VCaP (cell line): ENCODE data around the gene TRAPPC5.
A peak's percentile ranks its signal among the peaks of the same experiment; 100 is the strongest.

ENCODE experiments used
- H3K27ac ChIP-seq: fragments of 450-650 bp; 2 replicates; pipeline ENCODE4 v1.5.1; 2017
- TF ChIP-seq, protein P1 (sequence below): fragments of 450-650 bp; conservative IDR thresholded peaks from 2 replicates; pipeline ENCODE4 v1.5.1; 2017; ENCODE audit warnings: mild to moderate bottlenecking, moderate library complexity

Gene TRAPPC5

GRCh38 chr19:7678971-7679751, 1.5 kb upstream of the TRAPPC5 start:
- TF ChIP-seq, protein P1, sequence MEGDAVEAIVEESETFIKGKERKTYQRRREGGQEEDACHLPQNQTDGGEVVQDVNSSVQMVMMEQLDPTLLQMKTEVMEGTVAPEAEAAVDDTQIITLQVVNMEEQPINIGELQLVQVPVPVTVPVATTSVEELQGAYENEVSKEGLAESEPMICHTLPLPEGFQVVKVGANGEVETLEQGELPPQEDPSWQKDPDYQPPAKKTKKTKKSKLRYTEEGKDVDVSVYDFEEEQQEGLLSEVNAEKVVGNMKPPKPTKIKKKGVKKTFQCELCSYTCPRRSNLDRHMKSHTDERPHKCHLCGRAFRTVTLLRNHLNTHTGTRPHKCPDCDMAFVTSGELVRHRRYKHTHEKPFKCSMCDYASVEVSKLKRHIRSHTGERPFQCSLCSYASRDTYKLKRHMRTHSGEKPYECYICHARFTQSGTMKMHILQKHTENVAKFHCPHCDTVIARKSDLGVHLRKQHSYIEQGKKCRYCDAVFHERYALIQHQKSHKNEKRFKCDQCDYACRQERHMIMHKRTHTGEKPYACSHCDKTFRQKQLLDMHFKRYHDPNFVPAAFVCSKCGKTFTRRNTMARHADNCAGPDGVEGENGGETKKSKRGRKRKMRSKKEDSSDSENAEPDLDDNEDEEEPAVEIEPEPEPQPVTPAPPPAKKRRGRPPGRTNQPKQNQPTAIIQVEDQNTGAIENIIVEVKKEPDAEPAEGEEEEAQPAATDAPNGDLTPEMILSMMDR = peak; percentile 63

DNA sequence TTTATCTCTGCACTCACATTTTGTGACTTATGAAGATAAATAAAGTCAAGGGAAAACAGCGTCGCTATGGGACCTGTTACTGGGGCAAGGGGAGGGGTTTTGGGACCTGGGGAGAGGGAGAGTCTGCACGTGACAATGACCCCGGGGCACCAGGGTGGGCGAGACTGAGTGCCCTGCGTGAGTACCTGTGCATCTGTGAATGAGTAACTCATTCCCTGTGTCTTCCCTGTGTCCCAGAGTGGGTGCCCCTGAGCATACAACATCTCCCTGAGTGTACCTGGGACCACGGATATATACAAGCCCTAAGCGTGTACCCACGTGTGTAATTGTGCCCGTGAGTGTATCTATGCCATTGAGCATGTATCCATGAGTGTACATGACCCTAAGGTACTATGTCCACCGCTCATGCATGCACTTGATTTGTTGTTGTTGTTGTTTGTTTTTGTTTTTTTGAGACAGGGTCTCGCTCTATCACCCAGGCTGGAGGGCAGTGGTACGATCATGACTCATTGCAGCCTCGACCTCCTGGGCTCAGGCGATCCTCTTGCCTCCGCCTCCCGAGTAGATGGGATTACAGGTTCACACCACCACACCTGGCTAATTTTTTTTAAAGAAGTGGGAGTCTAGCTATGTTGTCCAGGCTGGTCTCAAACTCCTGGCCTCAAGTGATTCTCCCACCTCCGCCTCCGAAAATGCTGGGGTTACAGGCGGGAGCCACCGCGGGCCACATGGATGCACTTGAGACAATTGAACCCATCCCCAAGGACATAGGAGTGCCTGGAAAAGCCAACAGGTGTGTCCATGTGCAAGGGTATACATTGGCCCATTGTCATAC, 645 bp upstream of the TRAPPC5 start:
- peak overlapping the region; percentile 79; the same call in 1 of the 2 replicates for H3K27ac ChIP-seq

More at GRCh38 chr19:7678971-7679751, 1.5 kb upstream of the TRAPPC5 start:
- no peak overlapping the region for H3K27ac ChIP-seq

DNA sequence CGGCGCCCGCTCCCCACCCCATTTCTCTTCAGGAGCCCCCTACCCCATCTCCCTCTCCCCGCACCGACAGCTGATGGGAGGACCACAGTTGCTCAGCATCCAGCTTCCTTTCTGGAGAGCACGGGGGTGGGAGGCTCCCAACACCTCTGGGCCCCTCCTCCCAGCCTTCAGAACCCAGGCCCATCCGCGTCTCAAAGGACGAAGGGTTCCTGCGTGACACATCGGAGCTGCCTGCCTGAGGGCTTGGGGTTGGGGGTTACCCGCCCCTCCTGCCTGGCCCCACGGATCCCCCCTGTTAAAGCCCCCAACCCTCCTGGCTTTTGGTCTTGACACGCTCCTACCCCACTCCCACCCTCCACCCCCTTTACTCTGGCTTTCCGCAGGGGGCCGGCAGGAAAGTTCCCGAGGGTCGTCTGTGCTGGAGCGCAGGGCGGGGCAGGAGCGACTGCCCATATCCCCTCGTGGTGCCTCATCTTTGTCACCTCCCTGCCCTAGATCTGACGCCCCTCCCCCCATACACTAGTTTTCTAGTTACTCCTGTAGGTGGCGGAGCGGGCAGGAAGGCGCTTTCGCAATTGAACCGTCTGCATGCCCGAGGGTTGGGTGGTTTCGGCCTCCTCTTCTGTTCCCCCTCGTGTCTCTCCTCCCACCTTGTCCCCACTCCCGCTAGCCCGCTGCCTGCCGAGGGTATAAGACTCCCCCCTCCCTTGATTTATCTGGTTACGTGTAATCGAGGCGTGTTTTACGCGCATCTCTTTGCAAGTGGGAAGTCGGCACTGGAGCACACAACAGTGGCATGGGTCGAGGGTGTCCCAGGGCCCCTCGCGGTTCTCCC, 924 bp downstream of the TRAPPC5 start:
- H3K27ac ChIP-seq = peak overlapping the region; percentile 79; the same call in 1 of the 2 replicates

More for the DNA sequence above, 645 bp upstream of the TRAPPC5 start:
- TF ChIP-seq, protein P1 = no peak

DNA sequence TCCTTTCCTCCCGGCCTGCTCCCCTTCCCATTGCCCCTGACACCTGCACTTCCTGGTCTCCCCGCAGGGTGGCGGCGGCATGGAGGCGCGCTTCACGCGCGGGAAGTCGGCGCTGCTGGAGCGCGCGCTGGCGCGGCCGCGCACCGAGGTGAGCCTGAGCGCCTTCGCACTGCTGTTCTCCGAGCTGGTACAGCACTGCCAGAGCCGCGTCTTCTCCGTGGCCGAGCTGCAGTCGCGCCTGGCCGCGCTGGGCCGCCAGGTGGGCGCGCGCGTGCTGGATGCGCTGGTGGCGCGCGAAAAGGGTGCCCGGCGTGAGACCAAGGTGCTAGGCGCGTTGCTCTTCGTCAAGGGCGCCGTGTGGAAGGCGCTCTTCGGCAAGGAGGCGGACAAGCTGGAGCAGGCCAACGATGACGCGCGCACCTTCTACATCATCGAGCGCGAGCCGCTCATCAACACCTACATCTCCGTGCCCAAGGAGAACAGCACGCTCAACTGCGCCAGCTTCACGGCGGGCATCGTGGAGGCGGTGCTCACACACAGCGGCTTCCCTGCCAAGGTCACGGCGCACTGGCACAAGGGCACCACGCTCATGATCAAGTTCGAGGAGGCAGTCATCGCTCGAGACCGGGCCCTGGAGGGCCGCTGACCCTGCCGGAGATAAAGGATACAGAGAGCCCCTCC, 1.7 kb downstream of the TRAPPC5 start:
- H3K27ac ChIP-seq = no peak overlapping the region
- TF ChIP-seq, protein P1 = no peak

More for the DNA sequence above, 924 bp downstream of the TRAPPC5 start:
- TF ChIP-seq, protein P1 = peak; percentile 41

GRCh38 chr19:7685546-7686445, 5.2 kb downstream of the TRAPPC5 start:
- TF ChIP-seq, protein P1 = no peak

GRCh38 chr19:7687177-7687576, 6.5 kb downstream of the TRAPPC5 start:
- TF ChIP-seq, protein P1 = no peak
- no peak overlapping the region for H3K27ac ChIP-seq

More at GRCh38 chr19:7685546-7686445, 5.2 kb downstream of the TRAPPC5 start:
- no peak overlapping the region for H3K27ac ChIP-seq
